Activated B cell treated with CpG ODN at 0.5 μM for 24 hours (primary cell): ENCODE results near the gene SF3B4. TPM values are rescaled to one million over a fixed set of nuclear protein-coding genes. Genes with fewer than 3 reads are reported as not detected.
"Not testable (repeated sequence)": the region's sequence is repeated elsewhere in the genome, so short reads cannot be mapped to it uniquely, and the experiment has no call there.

Experiments
- ATAC-seq: fragments of 200-7000 bp; cut with Tn5 transposase; one replicate; pipeline ENCODE4 v1.10.0; 2021; ENCODE audit warnings: low read depth, mild to moderate bottlenecking, moderate library complexity
- CTCF ChIA-PET: fragments of 350-600 bp; sonication (Branson Sonifier 250); formaldehyde crosslinking; loops from one replicate; lab custom pipeline; 2021; ENCODE audit warnings: antibody characterized with exemption; lab: Charles Lee
- POLR2A ChIA-PET: fragments of 350-600 bp; sonication (Branson Sonifier 250); formaldehyde crosslinking; loops from one replicate; lab custom pipeline; 2021; ENCODE audit warnings: antibody characterized with exemption; lab: Charles Lee
- DNase-seq: peaks from one replicate; pipeline ENCODE4 v3.0.0; 2022
- H3K27ac Mint-ChIP-seq: one replicate; pipeline ENCODE4 v1.8.0; 2020; ENCODE audit warnings: mixed read lengths
- H3K27me3 Mint-ChIP-seq: one replicate; pipeline ENCODE4 v1.8.0; 2021; ENCODE audit warnings: mixed read lengths
- H3K36me3 Mint-ChIP-seq: one replicate; pipeline ENCODE4 v1.8.0; 2021; ENCODE audit warnings: low read depth, mixed read lengths
- H3K4me1 Mint-ChIP-seq: one replicate; pipeline ENCODE4 v1.8.0; 2021; ENCODE audit warnings: mixed read lengths
- H3K4me3 Mint-ChIP-seq: one replicate; pipeline ENCODE4 v1.8.0; 2020; ENCODE audit warnings: mild to moderate bottlenecking, mixed read lengths
- H3K9me3 Mint-ChIP-seq: one replicate; pipeline ENCODE4 v1.8.0; 2020; ENCODE audit warnings: mixed read lengths
- intact Hi-C: fragments of 100-400 bp; cut with micrococcal nuclease; formaldehyde crosslinking; loops from one replicate; pipeline ENCODE4 v1.15.1; 2024
- total RNA-seq: library from RNA; stranded (reverse); gene quantifications from 2 replicates; pipeline ENCODE4 v1.2.3, GENCODE V29; 2022
- TF ChIP-seq, protein P1 (sequence below): fragments of 200-600 bp; IDR thresholded peaks from one replicate; pipeline ENCODE4 v1.8.0; 2022; ENCODE audit warnings: antibody characterized with exemption, mild to moderate bottlenecking

The SF3B4 gene
- total RNA-seq, 1 donor from 2014 or later, result 80.8 TPM

- H3K9me3 Mint-ChIP-seq, result no peaks in the 10 kb centered on the region
- ChIA-PET CTCF (interaction anchor here (0.6 kb wide), 1 partner anchor 203 kb away, joined by 4 read pairs; no protein-coding TSS in a partner anchor), POLR2A (no interaction called here)
- peaks cover 4% of the 10 kb centered on the region for H3K4me1 Mint-ChIP-seq
- no peak for DNase-seq
- H3K36me3 Mint-ChIP-seq, result peaks cover 8% of the 10 kb centered on the region
- no peak overlapping the region for H3K27ac Mint-ChIP-seq
- intact Hi-C loops, result no loop called here
- no peak overlapping the region for H3K4me3 Mint-ChIP-seq
- TF ChIP-seq, protein P1, sequence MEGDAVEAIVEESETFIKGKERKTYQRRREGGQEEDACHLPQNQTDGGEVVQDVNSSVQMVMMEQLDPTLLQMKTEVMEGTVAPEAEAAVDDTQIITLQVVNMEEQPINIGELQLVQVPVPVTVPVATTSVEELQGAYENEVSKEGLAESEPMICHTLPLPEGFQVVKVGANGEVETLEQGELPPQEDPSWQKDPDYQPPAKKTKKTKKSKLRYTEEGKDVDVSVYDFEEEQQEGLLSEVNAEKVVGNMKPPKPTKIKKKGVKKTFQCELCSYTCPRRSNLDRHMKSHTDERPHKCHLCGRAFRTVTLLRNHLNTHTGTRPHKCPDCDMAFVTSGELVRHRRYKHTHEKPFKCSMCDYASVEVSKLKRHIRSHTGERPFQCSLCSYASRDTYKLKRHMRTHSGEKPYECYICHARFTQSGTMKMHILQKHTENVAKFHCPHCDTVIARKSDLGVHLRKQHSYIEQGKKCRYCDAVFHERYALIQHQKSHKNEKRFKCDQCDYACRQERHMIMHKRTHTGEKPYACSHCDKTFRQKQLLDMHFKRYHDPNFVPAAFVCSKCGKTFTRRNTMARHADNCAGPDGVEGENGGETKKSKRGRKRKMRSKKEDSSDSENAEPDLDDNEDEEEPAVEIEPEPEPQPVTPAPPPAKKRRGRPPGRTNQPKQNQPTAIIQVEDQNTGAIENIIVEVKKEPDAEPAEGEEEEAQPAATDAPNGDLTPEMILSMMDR, result no peak
- ATAC-seq, result no peak
- H3K27me3 Mint-ChIP-seq, result no peaks in the 10 kb centered on the region
Observed at GRCh38 chr1:149966405-149966804, 38.8 kb upstream of the SF3B4 start.

DNA sequence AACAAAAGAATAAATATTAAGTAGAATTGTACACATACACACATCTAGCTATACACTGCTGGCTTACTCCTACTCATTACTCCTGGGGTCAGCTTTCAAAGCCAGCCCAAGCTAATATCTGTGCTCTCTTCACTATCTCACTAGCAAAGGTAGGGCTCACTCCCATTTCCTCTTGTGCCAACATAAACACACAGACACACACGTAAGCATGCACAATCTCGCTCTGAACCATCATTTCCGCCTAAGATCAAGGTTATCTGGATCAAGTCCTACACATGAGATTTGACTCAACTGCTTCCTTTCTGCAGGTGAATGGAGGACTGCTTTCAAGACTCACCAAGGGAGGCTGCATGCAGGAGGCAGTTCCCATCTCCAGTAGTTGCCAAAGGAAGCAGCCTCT is 37.8 kb upstream of the SF3B4 start:
- Mint-ChIP-seq H3K27me3 (no peaks in the 10 kb centered on the region), H3K9me3 (no peaks in the 10 kb centered on the region), H3K27ac (no peak overlapping the region), H3K4me1 (peaks cover 4% of the 10 kb centered on the region), H3K4me3 (no peak overlapping the region), H3K36me3 (peaks cover 3% of the 10 kb centered on the region)
- intact Hi-C loops, result no loop called here
- no peak for DNase-seq
- CTCF ChIA-PET, result interaction anchor here (0.7 kb wide), 1 partner anchor 85 kb away, joined by 3 read pairs; no protein-coding TSS in a partner anchor
- TF ChIP-seq, protein P1, result no peak
- ATAC-seq, result no peak
- POLR2A ChIA-PET, result no interaction called here

- H3K9me3 Mint-ChIP-seq, result no peaks in the 10 kb centered on the region
- POLR2A ChIA-PET, result no interaction called here
Observed at GRCh38 chr1:149963358-149963757, 35.8 kb upstream of the SF3B4 start.

DNA sequence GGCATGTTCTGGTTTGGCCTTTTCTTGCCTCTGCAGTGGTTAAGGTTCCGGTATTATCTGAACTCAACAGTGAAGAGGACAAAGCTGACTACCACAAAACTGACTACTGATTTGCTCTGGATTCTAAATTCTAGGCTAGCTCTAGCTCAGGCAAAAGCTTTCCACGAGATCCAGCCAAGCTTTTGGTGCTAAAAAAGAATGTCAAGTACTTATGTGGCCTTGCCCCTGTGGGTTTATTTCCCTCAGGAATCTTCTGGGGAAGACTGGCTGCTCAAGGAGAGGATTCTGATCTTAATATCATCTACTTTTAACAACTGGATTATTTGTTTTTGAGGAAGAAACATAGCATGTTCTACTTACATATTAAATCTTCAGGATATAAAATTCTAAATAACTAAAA is 35.1 kb upstream of the SF3B4 start:
- peaks cover 4% of the 10 kb centered on the region for H3K4me1 Mint-ChIP-seq
- no peak overlapping the region for H3K27ac Mint-ChIP-seq
- intact Hi-C loops, result loop anchor here (1.0 to 5.0 kb wide), 7 partner anchors 50 to 225 kb away; partner anchors contain the start of gene OTUD7B
- ATAC-seq (no peak), DNase-seq (no peak)
- H3K9me3 Mint-ChIP-seq, result peaks cover 2% of the 10 kb centered on the region
- CTCF ChIA-PET, result interaction anchor here (0.7 to 3.3 kb wide), 27 partner anchors 10 to 260 kb away, joined by 3 to 57 read pairs (median 4); partner anchors contain the start of genes OTUD7B and VPS45
- H3K4me3 Mint-ChIP-seq, result no peak overlapping the region
- TF ChIP-seq, protein P1, result no peak
- H3K36me3 Mint-ChIP-seq, result peaks cover 3% of the 10 kb centered on the region
- H3K27me3 Mint-ChIP-seq, result peaks cover 2% of the 10 kb centered on the region
- POLR2A ChIA-PET, result interaction anchor here (0.6 to 2.2 kb wide), 6 partner anchors 76 to 309 kb away, joined by 4 to 12 read pairs (median 8); a partner anchor contains a TSS

More at GRCh38 chr1:149963358-149963757, 35.8 kb upstream of the SF3B4 start:
- Mint-ChIP-seq H3K4me3 (no peak overlapping the region), H3K27me3 (no peaks in the 10 kb centered on the region), H3K36me3 (peaks cover 3% of the 10 kb centered on the region), H3K27ac (no peak overlapping the region), H3K4me1 (peaks cover 4% of the 10 kb centered on the region)
- TF ChIP-seq, protein P1, result no peak
- ATAC-seq, result no peak
- DNase-seq, result no peak
- intact Hi-C loops, result loop anchor here (2.0 to 5.0 kb wide), 2 partner anchors 49 to 109 kb away; partner anchors contain the start of gene OTUD7B
- CTCF ChIA-PET, result interaction anchor here (1.0 to 3.3 kb wide), 12 partner anchors 21 to 259 kb away, joined by 3 to 57 read pairs (median 6); no protein-coding TSS in a partner anchor

DNA sequence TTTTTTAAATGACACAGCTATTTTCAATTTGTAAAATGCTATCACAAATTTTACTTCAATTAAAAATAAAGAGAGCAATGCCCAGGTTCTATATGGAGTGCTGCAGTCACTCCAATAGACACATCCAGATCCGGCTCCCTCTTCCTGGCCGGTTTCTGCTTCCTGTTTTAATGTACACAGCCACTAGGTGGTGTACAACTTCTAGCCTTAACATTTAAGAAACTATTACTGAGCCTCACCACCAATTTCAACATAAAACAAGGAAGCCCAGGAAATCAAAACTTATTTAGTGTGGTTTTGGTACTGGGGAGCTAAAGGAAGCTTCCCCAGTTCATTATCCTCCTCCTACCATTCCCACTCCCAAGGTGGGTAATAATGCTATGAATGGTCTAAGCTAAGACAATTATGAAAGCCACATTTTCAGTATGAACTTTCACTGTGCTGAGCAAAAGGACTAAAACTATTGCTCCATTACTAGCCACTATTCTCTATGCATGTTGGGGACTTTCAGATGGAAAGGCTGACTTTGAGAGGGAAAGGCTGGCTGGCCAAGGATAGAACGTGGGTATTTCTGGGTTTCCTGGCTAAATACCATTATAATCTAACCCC is 34.5 kb upstream of the SF3B4 start:
- Mint-ChIP-seq H3K36me3 (peaks cover 3% of the 10 kb centered on the region), H3K27ac (no peak overlapping the region), H3K27me3 (peaks cover 2% of the 10 kb centered on the region), H3K9me3 (peaks cover 2% of the 10 kb centered on the region), H3K4me1 (peaks cover 4% of the 10 kb centered on the region), H3K4me3 (no peak overlapping the region)
- intact Hi-C loops, result loop anchor here (1.0 to 5.0 kb wide), 7 partner anchors 50 to 225 kb away; partner anchors contain the start of gene OTUD7B
- ChIA-PET CTCF (interaction anchor here (0.7 to 3.3 kb wide), 30 partner anchors 11 to 260 kb away, joined by 3 to 57 read pairs (median 4); partner anchors contain the start of genes OTUD7B, SF3B4 and VPS45), POLR2A (interaction anchor here (0.6 to 2.2 kb wide), 6 partner anchors 75 to 310 kb away, joined by 4 to 12 read pairs (median 8); a partner anchor contains a TSS)
- peak; percentile 60 for ATAC-seq
- TF ChIP-seq, protein P1, result peak; percentile 99
- no peak for DNase-seq

DNA sequence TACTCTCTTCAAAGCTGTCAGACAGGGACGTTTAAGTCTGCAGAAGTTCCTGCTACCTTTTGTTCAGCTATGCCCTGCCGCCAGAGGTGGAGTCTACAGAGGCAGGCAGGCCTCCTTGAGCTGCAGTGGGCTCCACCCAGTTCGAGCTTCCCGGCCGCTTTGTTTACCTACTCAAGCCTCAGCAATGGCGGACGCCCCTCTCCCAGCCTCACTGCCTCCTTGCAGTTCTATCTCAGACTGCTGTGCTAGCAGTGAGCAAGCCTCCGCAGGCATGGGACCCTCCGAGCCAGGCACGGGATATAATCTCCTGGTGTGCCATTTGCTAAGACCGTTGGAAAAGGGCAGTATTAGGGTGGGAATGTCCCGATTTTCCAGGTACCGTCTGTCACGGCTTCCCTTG is 29.9 kb upstream of the SF3B4 start:
- H3K27ac Mint-ChIP-seq, CTCF ChIA-PET, H3K9me3 Mint-ChIP-seq, DNase-seq, H3K36me3 Mint-ChIP-seq, H3K27me3 Mint-ChIP-seq, intact Hi-C loops, H3K4me3 Mint-ChIP-seq, ATAC-seq, H3K4me1 Mint-ChIP-seq: not testable (repeated sequence)
- POLR2A ChIA-PET, result interaction anchor here (0.7 kb wide), 1 partner anchor 14 kb away, joined by 10 read pairs; no protein-coding TSS in a partner anchor
